IPS DF 6.9 (cell line): Measurements from ENCODE around the gene CFAP70.
"Not testable (repeated sequence)": the region's sequence is repeated elsewhere in the genome, so short reads cannot be mapped to it uniquely, and the experiment has no call there.

Experiments used
- DNase-seq: peaks from one replicate; pipeline ENCODE4 v3.0.0-alpha.2; 2013; ENCODE audit warnings: low read depth, low spot score
- H3K27ac ChIP-seq: one replicate; pipeline ENCODE4 v1.5.1; 2013; ENCODE audit warnings: low read length, control low read depth
- H3K27me3 ChIP-seq: 2 replicates; pipeline ENCODE4 v1.6.1; 2013; ENCODE audit warnings: mild to moderate bottlenecking, low read length; ENCODE audit not compliant: control insufficient read depth, insufficient read depth
- H3K36me3 ChIP-seq: 2 replicates; pipeline ENCODE4 v1.6.1; 2013; ENCODE audit warnings: low read length; ENCODE audit not compliant: control insufficient read depth, insufficient read depth
- H3K4me1 ChIP-seq: 2 replicates; pipeline ENCODE4 v1.6.1; 2013; ENCODE audit warnings: low read length; ENCODE audit not compliant: control insufficient read depth, insufficient read depth
- H3K4me3 ChIP-seq: 2 replicates; pipeline ENCODE4 v1.5.1; 2013; ENCODE audit warnings: mild to moderate bottlenecking, low read length
- H3K9me3 ChIP-seq: 2 replicates; pipeline ENCODE4 v1.6.1; 2013; ENCODE audit warnings: low read length, inconsistent platforms; ENCODE audit not compliant: control insufficient read depth, insufficient read depth
- WGBS: extraction: QIAGEN DNeasy Blood & Tissue Kit; methylation state at CpG from one replicate; pipeline ENCODE4 v1.1.7; 2013; ENCODE audit warnings: mixed read lengths, missing lambda C conversion rate; ENCODE audit not compliant: insufficient read length, insufficient coverage; 5-methylcytosine and 5-hydroxymethylcytosine counted together

The CFAP70 gene

GRCh38 chr10:73358331-73359279 is at the start of gene CFAP70:
CFAP70 (minus strand) TSS chr10:73358864; CDS start chr10:73354796, 4,068 bp downstream.
- Histone ChIP-seq H3K4me3 (peak within 1 kb of the TSS; percentile 73; the same call in 1 of the 2 replicates), H3K27ac (no peak within 1 kb of the TSS)
- no CpG with 5 or more reads among the region's 45 CpGs for WGBS

GRCh38 chr10:73408061-73408460 is 49.4 kb upstream of the CFAP70 start:
- Histone ChIP-seq H3K4me3 (no peak overlapping the region), H3K27me3 (no peaks in the 10 kb centered on the region), H3K4me1 (no peaks in the 10 kb centered on the region), H3K9me3 (no peaks in the 10 kb centered on the region), H3K36me3 (no peaks in the 10 kb centered on the region), H3K27ac (no peak overlapping the region)
- no CpG with 5 or more reads among the region's 5 CpGs for WGBS
- DNase-seq, result no peak

More at GRCh38 chr10:73358331-73359279, at the start of gene CFAP70:
- Histone ChIP-seq H3K9me3 (no peaks in the 10 kb centered on the region), H3K36me3 (no peaks in the 10 kb centered on the region), H3K4me1 (no peaks in the 10 kb centered on the region), H3K27me3 (no peaks in the 10 kb centered on the region)
- peak; percentile 91 for DNase-seq

- Histone ChIP-seq H3K4me3 (no peak overlapping the region), H3K9me3 (no peaks in the 10 kb centered on the region), H3K27ac (no peak overlapping the region), H3K36me3 (no peaks in the 10 kb centered on the region), H3K4me1 (no peaks in the 10 kb centered on the region), H3K27me3 (no peaks in the 10 kb centered on the region)
- no peak for DNase-seq
- WGBS, result no CpG with 5 or more reads among the region's 1 CpG
Observed at GRCh38 chr10:73407495-73407894, 48.8 kb upstream of the CFAP70 start.

GRCh38 chr10:73406846-73407245 is 48.2 kb upstream of the CFAP70 start:
- Histone ChIP-seq H3K36me3 (no peaks in the 10 kb centered on the region), H3K9me3 (no peaks in the 10 kb centered on the region), H3K27ac (no peak overlapping the region), H3K4me1 (no peaks in the 10 kb centered on the region), H3K27me3 (no peaks in the 10 kb centered on the region), H3K4me3 (no peak overlapping the region)
- no peak for DNase-seq
- WGBS, result 100% methylated on average over 1 of the region's 5 CpGs

- no peak for DNase-seq
- H3K4me3 ChIP-seq, result no peak overlapping the region
- H3K36me3 ChIP-seq, result no peaks in the 10 kb centered on the region
- no CpG with 5 or more reads among the region's 3 CpGs for WGBS
- no peaks in the 10 kb centered on the region for H3K4me1 ChIP-seq
- H3K27ac ChIP-seq, result no peak overlapping the region
- H3K27me3 ChIP-seq, result no peaks in the 10 kb centered on the region
- H3K9me3 ChIP-seq, result no peaks in the 10 kb centered on the region
Observed at GRCh38 chr10:73405556-73405955, 46.9 kb upstream of the CFAP70 start.

GRCh38 chr10:73404690-73405089 is 46.0 kb upstream of the CFAP70 start:
- no peak overlapping the region for H3K27ac ChIP-seq
- no peaks in the 10 kb centered on the region for H3K36me3 ChIP-seq
- whole genome bisulfite sequencing, result no CpG with 5 or more reads among the region's 9 CpGs
- H3K4me3 ChIP-seq, result no peak overlapping the region
- H3K9me3 ChIP-seq, result no peaks in the 10 kb centered on the region
- H3K27me3 ChIP-seq, result no peaks in the 10 kb centered on the region
- no peaks in the 10 kb centered on the region for H3K4me1 ChIP-seq
- DNase-seq, result no peak

GRCh38 chr10:73401636-73402035 is 43.0 kb upstream of the CFAP70 start:
- no peaks in the 10 kb centered on the region for H3K4me1 ChIP-seq
- no peak overlapping the region for H3K4me3 ChIP-seq
- no peak overlapping the region for H3K27ac ChIP-seq
- no peaks in the 10 kb centered on the region for H3K9me3 ChIP-seq
- WGBS, result no CpG with 5 or more reads among the region's 6 CpGs
- H3K27me3 ChIP-seq, result no peaks in the 10 kb centered on the region
- DNase-seq, result no peak
- H3K36me3 ChIP-seq, result no peaks in the 10 kb centered on the region; the same call in 1 of the 2 replicates

- no peak for DNase-seq
- H3K36me3 ChIP-seq, result peaks cover 2% of the 10 kb centered on the region; the same call in 1 of the 2 replicates
- H3K27ac ChIP-seq, result no peak overlapping the region
Observed at GRCh38 chr10:73399063-73399462, 40.4 kb upstream of the CFAP70 start.

GRCh38 chr10:73398024-73398423 is 39.4 kb upstream of the CFAP70 start:
- no peak overlapping the region for H3K4me3 ChIP-seq
- H3K27ac ChIP-seq, result no peak overlapping the region
- peak; percentile 7 for DNase-seq
- no CpG with 5 or more reads among the region's 6 CpGs for WGBS
- no peaks in the 10 kb centered on the region for H3K27me3 ChIP-seq
- no peaks in the 10 kb centered on the region for H3K9me3 ChIP-seq
- H3K36me3 ChIP-seq, result peaks cover 2% of the 10 kb centered on the region; the same call in 1 of the 2 replicates
- H3K4me1 ChIP-seq, result no peaks in the 10 kb centered on the region

More at GRCh38 chr10:73399063-73399462, 40.4 kb upstream of the CFAP70 start:
- no peak overlapping the region for H3K4me3 ChIP-seq
- no peaks in the 10 kb centered on the region for H3K9me3 ChIP-seq
- H3K4me1 ChIP-seq, result no peaks in the 10 kb centered on the region
- H3K27me3 ChIP-seq, result no peaks in the 10 kb centered on the region
- WGBS, result no CpG with 5 or more reads among the region's 4 CpGs

GRCh38 chr10:73394325-73394724 is 35.7 kb upstream of the CFAP70 start:
- H3K27ac ChIP-seq, H3K36me3 ChIP-seq: not testable (repeated sequence)
- WGBS, result no CpG with 5 or more reads among the region's 4 CpGs

More at GRCh38 chr10:73394325-73394724, 35.7 kb upstream of the CFAP70 start:
- H3K27me3 ChIP-seq, H3K4me3 ChIP-seq, H3K4me1 ChIP-seq, DNase-seq, H3K9me3 ChIP-seq: not testable (repeated sequence)
